ENCODE results near the gene CTSV.
"Not testable (repeated sequence)": the region's sequence is repeated elsewhere in the genome, so short reads cannot be mapped to it uniquely, and the experiment has no call there.

The CTSV gene

GRCh38 chr9:97038611-97039513 is at the start of gene CTSV:
TSS of gene CTSV (minus strand) at chr9:97039142. CDS start at chr9:97038043, 1,099 bp downstream.
- DNase-seq (ENCODE audit: low spot score), result peak; percentile 96

- DNase-seq (ENCODE audit: low spot score), result not testable (repeated sequence)
Measured at GRCh38 chr9:97087668-97088215, 48.8 kb upstream of the CTSV start.

GRCh38 chr9:97084562-97084991 is 45.6 kb upstream of the CTSV start:
- not testable (repeated sequence) for DNase-seq (ENCODE audit: low spot score)

GRCh38 chr9:97078362-97078761 is 39.4 kb upstream of the CTSV start:
- DNase-seq (ENCODE audit: low spot score), result no peak

GRCh38 chr9:97077452-97078295 is 38.7 kb upstream of the CTSV start:
- DNase-seq (ENCODE audit: low spot score), result no peak

- DNase-seq (ENCODE audit: low spot score), result not testable (repeated sequence)
Measured at GRCh38 chr9:97076731-97077451, 37.9 kb upstream of the CTSV start.

- no peak for DNase-seq (ENCODE audit: low spot score)
Measured at GRCh38 chr9:97076238-97076637, 37.3 kb upstream of the CTSV start.

- DNase-seq (ENCODE audit: low spot score), result no peak
Measured at GRCh38 chr9:97075289-97075985, 36.5 kb upstream of the CTSV start.

- DNase-seq (ENCODE audit: low spot score), result no peak
Measured at GRCh38 chr9:97073506-97073905, 34.6 kb upstream of the CTSV start.

GRCh38 chr9:97072285-97072776 is 33.4 kb upstream of the CTSV start:
- DNase-seq (ENCODE audit: low spot score), result no peak

- not testable (repeated sequence) for DNase-seq (ENCODE audit: low spot score)
Measured at GRCh38 chr9:97070325-97070724, 31.4 kb upstream of the CTSV start.

GRCh38 chr9:97067490-97067889 is 28.5 kb upstream of the CTSV start:
- no peak for DNase-seq (ENCODE audit: low spot score)

GRCh38 chr9:97064176-97064575 is 25.2 kb upstream of the CTSV start:
- DNase-seq (ENCODE audit: low spot score), result no peak

- DNase-seq (ENCODE audit: low spot score), result no peak
Measured at GRCh38 chr9:97060796-97061195, 21.9 kb upstream of the CTSV start.

- DNase-seq (ENCODE audit: low spot score), result no peak
Measured at GRCh38 chr9:97059626-97060025, 20.7 kb upstream of the CTSV start.

- no peak for DNase-seq (ENCODE audit: low spot score)
Measured at GRCh38 chr9:97057651-97058050, 18.7 kb upstream of the CTSV start.

- DNase-seq (ENCODE audit: low spot score), result not testable (repeated sequence)
Measured at GRCh38 chr9:97055891-97056290, 16.9 kb upstream of the CTSV start.

GRCh38 chr9:97053717-97054116 is 14.8 kb upstream of the CTSV start:
- DNase-seq (ENCODE audit: low spot score), result no peak

GRCh38 chr9:97052735-97053134 is 13.8 kb upstream of the CTSV start:
- DNase-seq (ENCODE audit: low spot score), result no peak

- DNase-seq (ENCODE audit: low spot score), result no peak
Measured at GRCh38 chr9:97046228-97046627, 7.3 kb upstream of the CTSV start.

GRCh38 chr9:97045300-97045699 is 6.4 kb upstream of the CTSV start:
- DNase-seq (ENCODE audit: low spot score), result no peak

Measured in ecto neural progenitor cell (in vitro differentiated cells).